Right lobe of liver (tissue), 4 donors: Measurements from ENCODE around the gene DRC1.

ENCODE experiments used
- CTCF ChIP-seq, 4 donors: fragments of 200-600 bp in 3 of 4; fragments of 450-650 bp in 1 of 4; IDR thresholded peaks; one replicate each; pipeline versions ENCODE4 v1.5.1 to v1.8.0; 2016 to 2022; ENCODE audit warnings: antibody characterized with exemption in 4 of 4, mild to moderate bottlenecking in 2 of 4
- POLR2A ChIP-seq: fragments of 450-650 bp; IDR thresholded peaks from one replicate; pipeline ENCODE4 v1.6.1; 2017; ENCODE audit warnings: antibody characterized with exemption, mild to moderate bottlenecking
- donor health status: DM: no; HTN: no; CAD: no.
- donor health status: DM: no; HTN: no; CAD: no.
- donor health status: DM: no; HTN: yes; CAD: no.

GRCh38 chr2:26363958-26364357, 37.8 kb upstream of the DRC1 start:
- TF ChIP-seq CTCF (IDR thresholded peaks at IDR 0.05) (no peak), POLR2A (no peak)
